Stimulated activated CD4-positive, alpha-beta T cell treated with anti-CD3 and anti-CD28 coated beads, Interleukin-15, amount 100 ng/mL, for 1 hour (primary cell): ENCODE measurements around the gene AFF3.

Source experiments
- DNase-seq, 2 donors: peaks; one replicate each; pipeline ENCODE4 v3.0.0-alpha.2; 2020; ENCODE audit warnings: low read depth in 1 of 2, low spot score in 1 of 2

AFF3 gene

DNA sequence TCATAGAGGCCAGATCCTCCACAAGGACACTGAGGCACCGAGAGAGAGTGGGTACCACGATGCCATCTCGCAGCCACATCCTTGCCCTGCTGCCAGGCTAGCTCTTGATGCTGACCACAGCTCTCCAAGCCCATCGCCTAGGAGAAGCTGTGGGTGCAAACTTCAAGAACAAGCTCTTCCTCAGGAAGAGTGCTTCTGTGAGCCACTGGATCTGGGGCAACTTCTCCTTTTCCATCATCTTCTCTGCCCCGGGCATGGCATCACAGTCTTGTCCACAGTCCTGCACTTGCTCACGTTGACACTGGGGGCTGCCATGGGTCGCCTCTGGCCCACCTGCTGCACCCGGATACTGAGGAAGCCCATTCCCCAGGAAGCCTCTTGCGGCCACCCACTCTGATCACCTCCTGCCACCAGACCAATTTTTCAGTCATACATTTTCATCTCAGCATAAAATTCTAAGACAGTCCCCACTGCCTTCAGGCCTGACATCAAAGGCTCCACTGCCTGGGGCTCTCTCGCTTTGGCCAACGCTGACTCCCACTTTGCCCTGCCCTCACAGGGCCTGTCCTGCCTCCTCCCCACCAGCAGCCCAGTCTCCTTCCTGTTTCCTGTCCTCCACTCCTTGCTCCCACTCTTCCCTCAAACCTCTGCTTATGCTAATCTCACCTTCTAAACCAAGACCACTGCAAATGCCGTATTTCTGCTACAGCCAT, 243.9 kb downstream of the AFF3 start:
- no peak for DNase-seq

GRCh38 chr2:99891428-99891780, 251.0 kb downstream of the AFF3 start:
- DNase-seq, result no peak

DNA sequence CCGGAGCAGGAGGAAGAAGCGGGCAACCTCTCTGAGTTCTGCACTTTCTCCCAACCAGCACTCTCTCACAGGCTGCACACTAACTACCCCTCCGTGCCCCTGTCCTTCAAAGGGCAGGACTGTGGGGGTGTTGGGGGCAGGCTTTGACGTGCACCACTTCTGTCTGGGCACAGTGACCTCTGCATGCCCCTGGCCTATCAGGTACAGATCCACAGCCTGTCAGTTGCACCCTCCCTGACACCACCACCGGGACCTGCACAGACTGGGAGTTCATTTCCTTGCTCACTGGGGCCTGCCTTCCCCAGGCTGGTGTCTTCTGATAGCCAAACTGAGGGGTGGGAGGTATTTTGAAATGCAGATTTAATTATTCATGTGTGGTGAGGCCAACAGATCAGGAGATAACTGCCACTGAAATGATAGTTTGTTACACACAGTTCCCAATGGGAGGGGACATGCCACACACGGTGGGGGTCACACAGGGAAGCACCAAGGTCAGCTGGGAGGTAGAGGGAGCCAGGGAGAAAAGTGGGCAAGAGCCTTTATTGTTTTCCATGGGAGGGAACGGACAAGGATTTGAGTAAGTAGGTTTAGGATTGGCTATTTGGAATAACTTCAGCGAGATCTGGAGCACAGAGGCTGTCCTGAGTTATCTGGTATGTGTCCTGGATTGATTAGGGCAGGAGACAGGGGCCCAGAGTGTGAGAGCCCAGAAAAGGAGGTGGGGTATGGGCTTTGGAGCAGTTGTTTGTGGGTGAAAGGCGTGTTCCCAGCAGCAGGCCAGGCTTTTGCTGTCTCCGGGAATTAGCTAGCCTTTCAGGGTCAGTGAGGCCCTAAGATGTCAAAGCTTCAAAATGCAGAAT, 251.6 kb downstream of the AFF3 start:
- no peak for DNase-seq

GRCh38 chr2:99888617-99889016, 253.8 kb downstream of the AFF3 start:
- DNase-seq, result no peak

DNA sequence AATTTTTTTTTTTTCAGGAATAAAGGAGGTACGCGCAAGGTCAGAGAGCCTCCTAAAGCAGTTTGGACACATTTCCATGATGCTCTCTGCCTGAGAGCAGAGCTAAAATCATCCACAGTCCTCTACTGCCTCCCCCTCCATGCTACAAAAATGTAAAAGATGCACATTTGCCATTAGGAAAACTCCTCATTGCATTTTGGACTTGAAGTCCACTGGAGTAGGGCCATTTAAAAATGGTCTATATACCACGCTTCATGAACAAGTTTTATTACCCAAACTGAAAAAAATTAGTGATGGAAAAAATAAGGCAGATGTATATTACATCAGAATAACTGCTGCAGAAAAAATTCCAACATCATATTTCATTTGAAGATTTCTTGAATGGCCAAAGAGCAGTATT, 256.0 kb downstream of the AFF3 start:
- no peak for DNase-seq

- DNase-seq, result no peak
These were observed 259.0 kb downstream of the AFF3 start for GRCh38 chr2:99883358-99883757.

- DNase-seq, result no peak
These were observed 260.3 kb downstream of the AFF3 start for GRCh38 chr2:99881901-99882591.

- no peak for DNase-seq
These were observed 261.5 kb downstream of the AFF3 start for GRCh38 chr2:99880964-99881294.

GRCh38 chr2:99880148-99880963, 262.0 kb downstream of the AFF3 start:
- DNase-seq, result no peak

- DNase-seq, result no peak
These were observed 262.9 kb downstream of the AFF3 start for GRCh38 chr2:99879481-99879880.

DNA sequence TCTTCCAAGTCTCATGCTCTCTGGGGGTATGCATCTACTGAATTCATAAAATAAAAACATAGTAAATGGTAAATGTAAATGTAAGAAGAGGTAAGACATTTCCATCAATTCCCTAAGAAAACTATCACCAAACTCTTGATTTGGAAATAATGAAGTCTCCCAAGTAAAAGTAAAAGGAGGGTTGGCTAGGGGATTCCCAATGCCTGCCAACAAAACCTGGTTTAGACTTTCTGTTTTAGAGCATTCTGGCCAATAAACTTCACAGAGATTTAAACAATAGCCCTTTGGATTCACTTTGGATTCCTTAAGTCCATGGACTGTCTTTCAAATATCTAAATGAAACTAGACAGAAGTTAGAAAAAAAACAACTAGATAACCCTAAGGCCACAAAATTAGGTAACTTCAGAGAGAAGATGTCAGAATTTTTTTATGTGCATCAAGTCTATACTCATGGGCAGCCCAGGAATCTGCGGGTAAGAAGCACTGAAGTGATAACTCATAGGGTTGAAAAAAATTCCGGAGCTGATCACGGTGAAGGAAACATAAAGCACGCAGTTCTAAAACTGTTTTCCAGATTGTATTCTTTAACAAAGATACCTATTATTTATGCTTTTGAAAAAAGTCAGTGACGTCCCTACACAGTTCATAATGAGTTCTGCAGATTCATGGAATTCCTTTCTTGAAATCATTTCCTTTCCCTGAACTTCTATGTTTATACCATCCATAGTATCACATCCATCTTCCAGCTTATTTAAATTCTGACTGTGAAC, 263.6 kb downstream of the AFF3 start:
- no peak for DNase-seq

GRCh38 chr2:99877963-99878362, 264.4 kb downstream of the AFF3 start:
- DNase-seq, result no peak

- DNase-seq, result no peak
These were observed 265.4 kb downstream of the AFF3 start for GRCh38 chr2:99876956-99877355.

DNA sequence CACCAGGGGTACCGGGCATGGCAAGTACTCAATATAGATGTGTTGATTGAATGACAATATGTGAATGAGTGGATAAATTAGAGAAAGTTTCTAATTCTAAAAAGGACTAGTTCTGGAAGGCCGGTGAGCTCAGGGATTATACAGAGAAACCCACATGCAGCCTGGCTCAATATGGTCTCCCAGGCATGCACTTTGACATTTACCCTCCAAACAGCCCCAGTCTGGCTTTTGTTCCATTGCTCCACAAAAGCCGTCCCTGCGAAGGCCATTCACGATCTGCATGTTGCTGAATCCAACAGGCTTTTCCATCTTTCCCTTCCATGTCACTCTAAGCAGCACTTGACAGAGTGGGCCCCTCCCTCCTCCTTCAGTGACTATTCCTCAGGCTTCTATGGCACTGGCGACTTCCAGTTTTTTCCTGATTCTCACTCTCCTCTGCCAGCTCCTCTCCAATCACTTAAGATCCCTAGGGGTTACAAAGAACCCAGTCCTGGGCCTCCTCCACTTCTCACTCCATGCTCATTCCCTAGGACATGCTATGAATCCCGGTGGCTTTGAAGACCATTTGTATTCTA, 266.7 kb downstream of the AFF3 start:
- DNase-seq, result no peak

- DNase-seq, result no peak
These were observed 274.1 kb downstream of the AFF3 start for GRCh38 chr2:99868260-99868659.

- DNase-seq, result no peak
These were observed 274.6 kb downstream of the AFF3 start for GRCh38 chr2:99867770-99868169.

DNA sequence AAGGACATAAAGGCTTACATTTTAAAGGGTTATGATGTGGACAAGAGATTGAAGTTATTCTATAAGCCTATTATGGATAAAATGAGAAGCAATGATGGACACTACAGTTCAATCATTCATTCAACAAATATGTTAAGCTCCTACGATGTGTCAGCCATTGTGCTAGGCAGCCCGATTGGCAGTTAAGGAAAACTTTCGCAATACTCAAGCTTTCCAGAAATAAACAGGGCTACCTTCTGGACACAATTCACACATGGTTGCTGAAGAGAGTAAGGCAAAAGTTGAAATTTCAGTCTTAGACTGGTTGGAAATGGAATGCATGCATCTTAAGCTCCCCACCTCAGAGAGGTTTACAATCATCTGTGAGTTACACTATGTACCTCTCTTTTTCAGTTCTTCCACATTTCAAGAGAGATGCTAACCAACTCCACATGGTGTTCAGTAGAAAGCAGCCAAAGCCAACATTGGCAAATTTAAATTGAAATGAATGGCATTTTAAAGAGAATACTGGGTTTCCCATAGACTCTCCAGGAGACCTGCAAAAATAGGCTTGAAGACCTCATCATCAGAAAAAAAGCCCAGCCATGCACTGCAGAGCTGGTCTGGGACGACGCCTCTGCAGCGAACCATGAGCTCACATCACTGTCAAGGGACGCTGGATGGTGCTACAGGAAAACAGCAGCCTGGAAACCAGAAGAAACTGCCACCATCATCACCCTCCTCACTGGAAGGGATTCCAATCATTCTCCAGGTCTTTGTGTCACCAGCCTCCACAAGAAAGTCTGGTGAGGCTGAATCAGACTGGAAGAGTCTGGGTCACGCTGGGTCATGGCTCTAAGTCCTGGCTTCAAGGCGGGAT, 276.3 kb downstream of the AFF3 start:
- no peak for DNase-seq

- DNase-seq, result no peak
These were observed 277.5 kb downstream of the AFF3 start for GRCh38 chr2:99864561-99865553.
